HL-60 (cell line): ENCODE data around the gene SMARCB1.

Experiments used
- POLR2AphosphoS5 ChIP-seq: IDR thresholded peaks from 2 replicates; pipeline ENCODE4 v1.6.1; 2012; ENCODE audit warnings: low read depth
- TF ChIP-seq, protein P1 (sequence below): IDR thresholded peaks from one replicate; pipeline ENCODE4 v1.5.1; 2011; ENCODE audit warnings: low read length, control low read depth, inconsistent platforms; ENCODE audit not compliant: insufficient read depth
- TF ChIP-seq, protein P2 (sequence below): IDR thresholded peaks from 2 replicates; pipeline ENCODE4 v1.6.1; 2012; ENCODE audit warnings: low read depth; ENCODE audit not compliant: insufficient replicate concordance

DNA sequence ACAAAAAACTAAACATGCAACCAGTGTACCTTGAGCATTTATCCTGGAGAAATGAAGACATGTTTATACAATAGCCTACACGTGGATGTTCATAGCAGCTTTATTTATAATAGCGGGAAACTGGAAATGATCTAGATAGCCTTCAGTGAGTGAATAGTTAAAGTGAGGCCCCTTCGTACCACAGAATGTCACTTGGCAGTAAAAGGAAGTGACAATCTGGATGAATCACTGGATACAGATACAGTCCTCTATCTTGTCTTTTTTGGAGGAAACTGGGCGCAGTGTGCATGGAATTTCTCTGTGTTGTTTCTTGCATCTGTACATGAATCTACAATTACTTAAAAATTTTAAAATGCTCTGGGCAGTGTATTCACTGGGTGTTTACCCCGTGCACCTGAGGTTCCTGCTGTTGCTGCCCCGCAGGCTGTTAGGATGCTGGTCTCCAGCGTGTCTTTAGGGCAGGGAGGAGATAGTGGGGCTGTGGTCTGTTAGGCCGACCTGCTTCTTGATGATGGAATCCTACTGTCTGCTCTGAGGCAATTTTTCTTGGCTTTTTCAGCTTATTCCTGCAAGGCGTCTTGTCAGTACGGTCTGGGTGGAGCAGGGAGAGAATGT, 28.9 kb downstream of the SMARCB1 start:
- TF ChIP-seq, protein P1, sequence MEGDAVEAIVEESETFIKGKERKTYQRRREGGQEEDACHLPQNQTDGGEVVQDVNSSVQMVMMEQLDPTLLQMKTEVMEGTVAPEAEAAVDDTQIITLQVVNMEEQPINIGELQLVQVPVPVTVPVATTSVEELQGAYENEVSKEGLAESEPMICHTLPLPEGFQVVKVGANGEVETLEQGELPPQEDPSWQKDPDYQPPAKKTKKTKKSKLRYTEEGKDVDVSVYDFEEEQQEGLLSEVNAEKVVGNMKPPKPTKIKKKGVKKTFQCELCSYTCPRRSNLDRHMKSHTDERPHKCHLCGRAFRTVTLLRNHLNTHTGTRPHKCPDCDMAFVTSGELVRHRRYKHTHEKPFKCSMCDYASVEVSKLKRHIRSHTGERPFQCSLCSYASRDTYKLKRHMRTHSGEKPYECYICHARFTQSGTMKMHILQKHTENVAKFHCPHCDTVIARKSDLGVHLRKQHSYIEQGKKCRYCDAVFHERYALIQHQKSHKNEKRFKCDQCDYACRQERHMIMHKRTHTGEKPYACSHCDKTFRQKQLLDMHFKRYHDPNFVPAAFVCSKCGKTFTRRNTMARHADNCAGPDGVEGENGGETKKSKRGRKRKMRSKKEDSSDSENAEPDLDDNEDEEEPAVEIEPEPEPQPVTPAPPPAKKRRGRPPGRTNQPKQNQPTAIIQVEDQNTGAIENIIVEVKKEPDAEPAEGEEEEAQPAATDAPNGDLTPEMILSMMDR = no peak
- no peak for TF ChIP-seq POLR2AphosphoS5
- TF ChIP-seq, protein P2, sequence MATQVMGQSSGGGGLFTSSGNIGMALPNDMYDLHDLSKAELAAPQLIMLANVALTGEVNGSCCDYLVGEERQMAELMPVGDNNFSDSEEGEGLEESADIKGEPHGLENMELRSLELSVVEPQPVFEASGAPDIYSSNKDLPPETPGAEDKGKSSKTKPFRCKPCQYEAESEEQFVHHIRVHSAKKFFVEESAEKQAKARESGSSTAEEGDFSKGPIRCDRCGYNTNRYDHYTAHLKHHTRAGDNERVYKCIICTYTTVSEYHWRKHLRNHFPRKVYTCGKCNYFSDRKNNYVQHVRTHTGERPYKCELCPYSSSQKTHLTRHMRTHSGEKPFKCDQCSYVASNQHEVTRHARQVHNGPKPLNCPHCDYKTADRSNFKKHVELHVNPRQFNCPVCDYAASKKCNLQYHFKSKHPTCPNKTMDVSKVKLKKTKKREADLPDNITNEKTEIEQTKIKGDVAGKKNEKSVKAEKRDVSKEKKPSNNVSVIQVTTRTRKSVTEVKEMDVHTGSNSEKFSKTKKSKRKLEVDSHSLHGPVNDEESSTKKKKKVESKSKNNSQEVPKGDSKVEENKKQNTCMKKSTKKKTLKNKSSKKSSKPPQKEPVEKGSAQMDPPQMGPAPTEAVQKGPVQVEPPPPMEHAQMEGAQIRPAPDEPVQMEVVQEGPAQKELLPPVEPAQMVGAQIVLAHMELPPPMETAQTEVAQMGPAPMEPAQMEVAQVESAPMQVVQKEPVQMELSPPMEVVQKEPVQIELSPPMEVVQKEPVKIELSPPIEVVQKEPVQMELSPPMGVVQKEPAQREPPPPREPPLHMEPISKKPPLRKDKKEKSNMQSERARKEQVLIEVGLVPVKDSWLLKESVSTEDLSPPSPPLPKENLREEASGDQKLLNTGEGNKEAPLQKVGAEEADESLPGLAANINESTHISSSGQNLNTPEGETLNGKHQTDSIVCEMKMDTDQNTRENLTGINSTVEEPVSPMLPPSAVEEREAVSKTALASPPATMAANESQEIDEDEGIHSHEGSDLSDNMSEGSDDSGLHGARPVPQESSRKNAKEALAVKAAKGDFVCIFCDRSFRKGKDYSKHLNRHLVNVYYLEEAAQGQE = no peak
